K562 (cell line): ENCODE measurements around the gene PTPRM. TPM values are rescaled to one million over a fixed set of nuclear protein-coding genes. Genes with fewer than 3 reads are reported as not detected.

Experiments
- ATAC-seq: fragments of 200-7000 bp; cut with Tn5 transposase; 3 replicates; pipeline ENCODE4 v1.9.1; 2020; ENCODE audit warnings: moderate library complexity
- BruUV-seq: library from RNA; stranded (reverse); fragments of 400-500 nt; replicated peaks from 2 replicates; lab custom pipeline; 2021; lab: Mats Ljungman, UMichigan
- CTCF ChIA-PET: fragments of 300-600 bp; formaldehyde crosslinking; extraction: SDS; loops from one replicate; lab custom pipeline; 2021; ENCODE audit warnings: low intra/inter-chr PET ratio; lab: Yijun Ruan, JAX
- POLR2A ChIA-PET: fragments of 300-600, 350-650 bp; sonication (Branson Sonifier 250); formaldehyde crosslinking; extraction: SDS; loops from one replicate; lab custom pipeline; 2021; ENCODE audit warnings: antibody characterized with exemption, inconsistent platforms; lab: Yijun Ruan, JAX
- DNase-seq, 4 experiments: peaks; one replicate each; pipeline versions ENCODE4 v3.0.0 to v3.0.0-alpha.2; 2011 to 2018; ENCODE audit warnings: low spot score in 3 of 4, mixed read lengths in 3 of 4; ENCODE audit errors: extremely low read depth in 1 of 4
- FAIRE-seq: peaks from 2 replicates; lab custom pipeline; 2011; peaks lifted over from hg19 to GRCh38; lab: Jason Lieb, UNC
- H2AFZ ChIP-seq: 2 replicates; pipeline ENCODE4 v1.6.0; 2011; ENCODE audit warnings: low read depth, low read length, control low read depth, inconsistent platforms
- H3K27ac ChIP-seq: fragments of 200-600 bp; 3 replicates; pipeline ENCODE4 v1.8.0; 2011; ENCODE audit warnings: low read depth, mild to moderate bottlenecking, control low read depth, inconsistent platforms, low read length, moderate library complexity, mixed read lengths; ENCODE audit errors: extremely low read depth
- H3K27me3 ChIP-seq, 2 experiments: fragments of 300-600 bp in 1 of 2; 2 replicates in 1 of 2; 3 replicates in 1 of 2; pipeline versions ENCODE4 v1.6.0 to v1.8.0; 2011; ENCODE audit warnings: inconsistent platforms in 2 of 2, low read length in 2 of 2, mild to moderate bottlenecking in 1 of 2, mixed read lengths in 1 of 2, moderate library complexity in 1 of 2; ENCODE audit not compliant: control insufficient read depth in 2 of 2, insufficient read depth in 2 of 2
- H3K36me3 ChIP-seq: fragments of 300-600 bp; 3 replicates; pipeline ENCODE4 v1.8.0; 2011; ENCODE audit warnings: mild to moderate bottlenecking, low read length, inconsistent platforms; ENCODE audit not compliant: control insufficient read depth, insufficient read depth
- H3K4me1 ChIP-seq, 2 experiments: fragments of 200-600 bp in 1 of 2; replicated peaks in 1 of 2; 2 replicates in 1 of 2; 3 replicates in 1 of 2; pipeline versions ENCODE4 v1.5.1 to v1.8.0; 2011; ENCODE audit warnings: inconsistent platforms in 2 of 2, low read length in 2 of 2, mild to moderate bottlenecking in 1 of 2, mixed read lengths in 1 of 2, moderate library complexity in 1 of 2; ENCODE audit not compliant: control insufficient read depth in 2 of 2, insufficient read depth in 2 of 2
- H3K4me2 ChIP-seq: 2 replicates; pipeline ENCODE4 v1.6.1; 2011; ENCODE audit warnings: low read length, control low read depth, inconsistent platforms, mixed read lengths; ENCODE audit not compliant: insufficient read depth
- H3K4me3 ChIP-seq: fragments of 200-600 bp; sonication (generic), shearing (Covaris generic); 2 replicates; pipeline ENCODE4 v1.5.1; 2016; ENCODE audit warnings: control low read depth, inconsistent platforms
- H3K79me2 ChIP-seq: fragments of 200-600 bp; 3 replicates; pipeline ENCODE4 v1.8.0; 2011; ENCODE audit warnings: low read length, inconsistent platforms; ENCODE audit not compliant: control insufficient read depth, insufficient read depth
- H3K9ac ChIP-seq, 2 experiments: 2 replicates each; pipeline versions ENCODE4 v1.6.0 to v1.6.1; 2011; ENCODE audit warnings: low read depth in 2 of 2, low read length in 2 of 2, control low read depth in 1 of 2, inconsistent platforms in 1 of 2, mild to moderate bottlenecking in 1 of 2, mixed read lengths in 1 of 2; ENCODE audit not compliant: insufficient read depth in 1 of 2
- H3K9me1 ChIP-seq: one replicate; pipeline ENCODE4 v1.6.0; 2011; ENCODE audit warnings: inconsistent platforms, mild to moderate bottlenecking, low read length, moderate library complexity; ENCODE audit not compliant: control insufficient read depth, insufficient read depth
- H3K9me3 ChIP-seq: replicated peaks from 2 replicates; pipeline ENCODE4 v1.5.1; 2011; ENCODE audit warnings: low read depth, low read length, inconsistent platforms; ENCODE audit not compliant: control insufficient read depth, insufficient read depth
- H4K20me1 ChIP-seq: replicated peaks from 2 replicates; pipeline ENCODE4 v1.6.1; 2011; ENCODE audit warnings: low read length, inconsistent platforms, mixed read lengths; ENCODE audit not compliant: control insufficient read depth, insufficient read depth
- BCL6 ChIP-seq: fragments of 250-450 bp; sonication (Bioruptor Pico); IDR thresholded peaks from 2 replicates; pipeline ENCODE4 v1.4.0; 2020
- ETV1 ChIP-seq: fragments of 450-650 bp; conservative IDR thresholded peaks from 2 replicates; pipeline ENCODE4 v1.6.1; 2016; ENCODE audit warnings: missing genetic modification characterization, control low read depth, low read depth, missing compliant biosample characterization
- LARP7 ChIP-seq: fragments of 450-650 bp; IDR thresholded peaks from 2 replicates; pipeline ENCODE4 v1.6.1; 2016
- SMAD3 ChIP-seq: fragments of 450-650 bp; formaldehyde crosslinking; conservative IDR thresholded peaks from 2 replicates; pipeline ENCODE4 v1.4.0; 2020; ENCODE audit warnings: mild to moderate bottlenecking
- TAF15 ChIP-seq: fragments of 200-400 bp; formaldehyde crosslinking; IDR thresholded peaks from 2 replicates; pipeline ENCODE4 v1.6.1; 2017; ENCODE audit warnings: mild to moderate bottlenecking, low read depth, low read length, moderate library complexity
- TRIM25 ChIP-seq: fragments of 450-650 bp; IDR thresholded peaks from 2 replicates; pipeline ENCODE4 v1.7.0; 2016; ENCODE audit warnings: borderline replicate concordance
- WGBS: fragments of 100-300 bp; shearing (Covaris generic); methylation state at CpG from one replicate; pipeline ENCODE4 v1.1.6; 2016; ENCODE audit warnings: low coverage, mixed read lengths; ENCODE audit not compliant: insufficient coverage; ENCODE audit errors: missing lambda C conversion rate; 5-methylcytosine and 5-hydroxymethylcytosine counted together
- in situ Hi-C: fragments of 300-500 bp; cut with MboI; formaldehyde crosslinking; loops from 4 replicates; pipeline ENCODE4 v1.15.0; 2018; ENCODE audit warnings: inconsistent platforms, mixed read lengths
- intact Hi-C: fragments of 100-400 bp; cut with micrococcal nuclease; formaldehyde crosslinking; loops from 2 replicates; pipeline ENCODE4 v1.14.2; 2022
- polyA plus RNA-seq, 8 experiments: library from polyadenylated mRNA; depleted of rRNA in 4 of 8; stranded (reverse) in 5 of 8; unstranded in 3 of 8; fragments of >200 nt; fragmentation: Nextera tagmentation in 2 of 8; fragmentation: Illumina TruSeq in 1 of 8; extraction: Ambion mirVana in 2 of 8; extraction: Trizol in 1 of 8; gene quantifications; 2 replicates each; pipeline versions ENCODE4 v1.2.1 to v1.2.3, GENCODE V29; 2011 to 2014; ENCODE audit warnings: inconsistent platforms in 1 of 8, missing spikeins in 1 of 8
- total RNA-seq, 7 experiments: library from RNA; depleted of rRNA in 6 of 7; stranded (reverse); fragments of >200 nt in 6 of 7; fragmentation: Illumina TruSeq in 2 of 7; extraction: Trizol in 2 of 7; gene quantifications; 2 replicates each; pipeline versions ENCODE4 v1.2.1 to v1.2.3, GENCODE V29; 2011 to 2021; ENCODE audit warnings: low replicate concordance in 1 of 7

The PTPRM gene
- total and polyA plus RNA-seq, 9 of the 15 experiments (the other 6 are each of a cell fraction or from before 2014, with no cell fraction given) = 0.03 to 0.16 (median 0.08) TPM; not detected in 3

GRCh38 chr18:7870855-7871254 is 303.7 kb downstream of the PTPRM start:
- ATAC-seq (no peak), FAIRE-seq (no peak)
- no peaks in the 10 kb centered on the region for H3K9me3 ChIP-seq
- H4K20me1 ChIP-seq = no peaks in the 10 kb centered on the region
- no peaks in the 10 kb centered on the region for H3K9me1 ChIP-seq
- WGBS = 0% methylated on average over 4 of the region's 4 CpGs
- H3K9ac ChIP-seq = no peak overlapping the region
- H3K27ac ChIP-seq = no peak overlapping the region
- H2AFZ ChIP-seq = no peak overlapping the region
- H3K4me2 ChIP-seq = no peak overlapping the region
- CTCF ChIA-PET = no interaction called here
- no TSS peak for BruUV-seq
- no peak for TF ChIP-seq BCL6
- no peak for TF ChIP-seq TRIM25
- no peak for TF ChIP-seq TAF15
- no peak for TF ChIP-seq LARP7
- TF ChIP-seq ETV1 (tag) = no peak
- no peak for TF ChIP-seq SMAD3 (CRISPR knock-in tag)
- TF ChIP-seq, all 486 proteins: peak for 0
- intact Hi-C loops (no loop called here), in situ Hi-C loops (no loop called here)
- Histone ChIP-seq H3K4me1 (no peaks in the 10 kb centered on the region), H3K36me3 (no peaks in the 10 kb centered on the region), H3K27me3 (no peaks in the 10 kb centered on the region), H3K79me2 (no peaks in the 10 kb centered on the region), H3K4me3 (no peak overlapping the region)
- no peak for DNase-seq
- POLR2A ChIA-PET = no interaction called here
